Measurements from ENCODE around the gene NECAB3. TPM values are rescaled to one million over a fixed set of nuclear protein-coding genes. Genes with fewer than 3 reads are reported as not detected.

NECAB3 gene
- total RNA-seq, 1 donor, result 22.0 TPM

DNA sequence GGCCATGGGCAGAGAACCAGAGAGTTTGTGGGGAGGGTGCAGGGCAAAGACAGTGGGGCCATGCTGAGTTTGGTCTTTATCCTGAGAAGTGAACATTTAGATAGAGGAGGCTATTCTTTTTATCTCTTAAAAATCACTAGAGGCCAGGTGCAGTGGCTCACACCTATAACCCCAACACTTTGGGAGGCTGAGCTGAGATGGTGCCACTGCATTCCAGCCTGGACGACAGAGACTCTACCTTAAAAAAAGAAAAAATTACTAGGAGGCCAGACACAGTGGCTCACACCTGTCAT lies 37.2 kb upstream of the NECAB3 start:
- DNase-seq (ENCODE audit: low read depth), result no peak
- no peak overlapping the region for H3K4me3 ChIP-seq (ENCODE audit: low read depth, low read length)
- TF ChIP-seq, protein P1, sequence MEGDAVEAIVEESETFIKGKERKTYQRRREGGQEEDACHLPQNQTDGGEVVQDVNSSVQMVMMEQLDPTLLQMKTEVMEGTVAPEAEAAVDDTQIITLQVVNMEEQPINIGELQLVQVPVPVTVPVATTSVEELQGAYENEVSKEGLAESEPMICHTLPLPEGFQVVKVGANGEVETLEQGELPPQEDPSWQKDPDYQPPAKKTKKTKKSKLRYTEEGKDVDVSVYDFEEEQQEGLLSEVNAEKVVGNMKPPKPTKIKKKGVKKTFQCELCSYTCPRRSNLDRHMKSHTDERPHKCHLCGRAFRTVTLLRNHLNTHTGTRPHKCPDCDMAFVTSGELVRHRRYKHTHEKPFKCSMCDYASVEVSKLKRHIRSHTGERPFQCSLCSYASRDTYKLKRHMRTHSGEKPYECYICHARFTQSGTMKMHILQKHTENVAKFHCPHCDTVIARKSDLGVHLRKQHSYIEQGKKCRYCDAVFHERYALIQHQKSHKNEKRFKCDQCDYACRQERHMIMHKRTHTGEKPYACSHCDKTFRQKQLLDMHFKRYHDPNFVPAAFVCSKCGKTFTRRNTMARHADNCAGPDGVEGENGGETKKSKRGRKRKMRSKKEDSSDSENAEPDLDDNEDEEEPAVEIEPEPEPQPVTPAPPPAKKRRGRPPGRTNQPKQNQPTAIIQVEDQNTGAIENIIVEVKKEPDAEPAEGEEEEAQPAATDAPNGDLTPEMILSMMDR (IDR thresholded peaks at IDR 0.05; ENCODE audit: insufficient read depth, low read depth, low read length), result no peak

DNA sequence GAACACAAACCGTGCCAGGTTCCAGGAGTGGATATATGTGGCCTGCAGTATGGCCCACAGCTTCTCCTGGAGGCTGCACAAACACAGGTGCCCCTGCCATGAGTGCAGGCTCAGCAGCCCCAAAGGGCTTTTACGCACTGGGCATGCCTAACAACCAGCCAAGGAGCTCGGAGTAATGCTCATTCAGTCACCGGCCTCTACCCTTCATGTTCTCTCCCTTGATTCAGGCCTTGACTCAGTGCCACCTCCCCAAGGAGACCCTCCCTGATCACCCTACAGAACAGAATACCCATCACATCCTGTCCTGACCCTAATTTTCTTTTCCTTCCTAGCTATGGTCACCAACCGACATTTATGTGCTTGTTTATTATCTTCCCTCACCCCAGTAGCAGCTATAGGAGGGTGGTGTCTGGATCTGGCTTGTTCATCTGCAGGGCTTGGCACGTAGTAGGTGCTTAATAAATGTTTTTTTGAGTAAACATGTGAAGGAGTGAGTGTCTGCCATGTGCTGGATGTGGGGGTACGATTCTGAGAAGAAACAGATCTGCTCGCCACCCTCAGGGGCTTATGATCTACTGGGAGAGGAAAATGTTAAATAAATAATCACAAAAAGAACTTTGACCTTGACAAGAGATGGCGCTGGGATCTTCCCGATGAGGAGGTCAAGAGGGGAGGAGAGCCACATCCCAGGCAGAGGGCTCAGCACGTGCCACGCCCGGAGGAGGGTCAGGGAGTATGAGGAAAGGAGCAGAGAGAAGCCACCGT lies 36.6 kb upstream of the NECAB3 start:
- TF ChIP-seq, protein P1 (IDR thresholded peaks at IDR 0.05; ENCODE audit: insufficient read depth, low read depth, low read length), result no peak
- DNase-seq (ENCODE audit: low read depth), result no peak
- H3K4me3 ChIP-seq (ENCODE audit: low read depth, low read length), result no peak overlapping the region

DNA sequence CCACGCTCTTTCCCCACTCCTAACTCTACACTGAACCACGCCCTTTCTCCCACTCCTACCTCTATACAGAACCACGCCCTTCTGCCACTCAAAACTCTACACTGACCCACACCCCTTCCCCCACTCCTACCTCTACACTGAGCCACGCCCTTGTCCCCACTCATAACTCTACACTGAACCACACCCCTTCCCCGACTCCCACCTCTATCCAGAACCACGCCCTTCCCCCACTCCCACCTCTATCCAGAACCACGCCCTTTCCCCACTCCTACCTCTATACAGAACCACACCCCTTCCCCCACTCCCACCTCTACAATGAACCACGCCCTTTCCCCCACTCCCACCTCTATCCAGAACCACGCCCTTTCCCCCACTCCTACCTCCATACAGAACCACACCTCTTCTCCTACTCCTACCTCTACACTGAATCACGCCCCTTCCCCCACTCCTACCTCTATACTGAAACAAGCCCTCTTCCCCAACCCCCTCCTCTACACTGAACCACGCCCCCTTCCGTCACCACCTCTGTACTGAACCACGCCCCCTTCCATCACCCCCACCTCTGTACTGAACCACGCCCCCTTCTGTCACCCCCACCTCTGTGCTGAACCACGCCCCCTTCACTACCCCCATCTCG lies 35.8 kb upstream of the NECAB3 start:
- DNase-seq (ENCODE audit: low read depth), result no peak
- H3K4me3 ChIP-seq (ENCODE audit: low read depth, low read length), result no peak overlapping the region
- TF ChIP-seq, protein P1 (IDR thresholded peaks at IDR 0.05; ENCODE audit: insufficient read depth, low read depth, low read length), result no peak

DNA sequence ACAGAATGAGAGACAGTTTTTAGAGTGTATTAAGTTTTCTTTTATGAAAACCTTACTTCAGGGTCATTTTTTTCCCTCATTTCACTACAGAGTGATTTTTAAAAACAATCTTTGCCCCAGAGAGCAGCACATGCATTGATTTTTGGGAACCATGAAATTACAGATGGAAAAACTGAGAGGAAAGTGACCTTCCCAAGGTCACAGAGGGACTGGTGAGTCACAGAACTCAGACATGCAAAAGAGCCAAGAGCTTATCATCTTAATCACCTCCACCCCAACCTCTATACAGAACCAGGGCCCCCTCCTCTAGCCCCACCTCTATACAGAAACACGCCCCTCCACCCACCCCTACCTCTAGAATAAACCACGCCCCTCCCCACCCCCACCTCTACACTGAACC lies 35.2 kb upstream of the NECAB3 start:
- TF ChIP-seq, protein P1 (IDR thresholded peaks at IDR 0.05; ENCODE audit: insufficient read depth, low read depth, low read length), result no peak
- no peak for DNase-seq (ENCODE audit: low read depth)

DNA sequence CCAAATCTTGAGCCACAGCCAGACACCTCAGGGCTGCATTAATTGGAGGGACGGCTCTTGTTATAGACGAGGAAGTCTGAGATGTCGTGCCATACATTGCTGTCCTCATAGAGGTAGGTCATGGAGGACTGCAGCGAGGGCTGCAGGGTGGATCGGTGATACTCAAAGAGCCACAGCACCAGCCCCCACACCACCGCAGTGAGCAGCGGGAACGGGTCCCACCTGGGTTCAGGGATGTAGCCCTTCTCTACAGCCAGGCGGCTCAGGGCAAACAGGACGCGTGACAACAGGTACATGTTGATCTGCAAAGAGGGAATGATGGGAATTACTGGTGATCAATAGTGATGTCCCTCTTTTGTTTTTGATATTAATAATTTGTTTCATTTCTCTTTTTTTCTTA lies 33.4 kb upstream of the NECAB3 start:
- H3K4me3 ChIP-seq (ENCODE audit: low read depth, low read length), result no peak overlapping the region
- no peak for DNase-seq (ENCODE audit: low read depth)
- TF ChIP-seq, protein P1 (IDR thresholded peaks at IDR 0.05; ENCODE audit: insufficient read depth, low read depth, low read length), result no peak

More for the DNA sequence above, 35.2 kb upstream of the NECAB3 start:
- no peak overlapping the region for H3K4me3 ChIP-seq (ENCODE audit: low read depth, low read length)

DNA sequence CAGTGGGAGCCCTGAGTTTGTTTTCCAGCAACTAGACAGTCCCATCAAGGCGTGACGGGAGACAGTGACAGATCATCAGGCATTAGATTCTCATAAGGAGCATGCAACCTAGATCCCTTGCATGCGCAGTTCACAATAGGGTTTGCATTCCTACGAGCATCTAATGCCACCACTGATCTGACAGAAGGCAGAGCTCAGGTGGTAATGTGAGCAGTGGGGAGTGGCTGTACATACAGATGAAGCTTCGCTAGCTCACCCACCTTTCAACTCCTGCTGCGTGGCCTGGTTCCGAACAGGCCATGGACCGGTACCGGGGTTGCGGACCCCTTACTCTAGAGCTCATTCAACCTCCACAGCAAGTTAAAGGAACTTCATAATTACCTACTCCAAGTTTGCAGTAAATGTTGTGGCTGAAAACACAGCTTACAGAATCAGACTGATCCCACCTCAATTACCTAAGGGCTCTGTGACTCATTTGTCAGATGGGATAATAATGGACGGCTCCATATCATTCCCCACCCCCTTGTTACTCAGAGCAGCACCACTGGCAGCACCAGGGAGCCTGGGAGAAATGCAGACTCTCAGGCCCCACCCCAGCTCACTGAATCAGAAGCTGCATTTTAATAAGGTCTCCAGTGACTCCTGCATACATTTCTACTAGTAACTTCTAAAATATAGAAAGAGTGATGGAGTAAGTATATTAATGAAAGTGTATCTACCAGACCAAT lies 30.1 kb upstream of the NECAB3 start:
- TF ChIP-seq, protein P1 (IDR thresholded peaks at IDR 0.05; ENCODE audit: insufficient read depth, low read depth, low read length), result no peak
- DNase-seq (ENCODE audit: low read depth), result no peak
- no peak overlapping the region for H3K4me3 ChIP-seq (ENCODE audit: low read depth, low read length)

Data from fibroblast of villous mesenchyme (primary cell).